MM.1S (cell line): Measurements from ENCODE around the gene CDK17.
"Not testable (repeated sequence)": the region's sequence is repeated elsewhere in the genome, so short reads cannot be mapped to it uniquely, and the experiment has no call there.

Experiments used
- DNase-seq: peaks from one replicate; pipeline ENCODE4 v3.0.0-alpha.2; 2015
- H2AFZ ChIP-seq: fragments of 300-600 bp; sonication (generic); 2 replicates; pipeline ENCODE4 v1.6.0; 2016; ENCODE audit warnings: antibody characterized with exemption, low read length
- H3F3A ChIP-seq: fragments of 300-600 bp; sonication (generic); 2 replicates; pipeline ENCODE4 v1.6.1; 2016; ENCODE audit warnings: mild to moderate bottlenecking, antibody characterized with exemption, low read length, moderate library complexity, mixed read lengths; ENCODE audit not compliant: insufficient read depth
- H3K27ac ChIP-seq: fragments of 300-600 bp; sonication (generic); 2 replicates; pipeline ENCODE4 v1.5.1; 2016; ENCODE audit warnings: mild to moderate bottlenecking, low read length
- H3K27me3 ChIP-seq: fragments of 300-600 bp; sonication (generic); replicated peaks from 2 replicates; pipeline ENCODE4 v1.6.0; 2016; ENCODE audit warnings: low read length; ENCODE audit not compliant: insufficient read depth
- H3K36me3 ChIP-seq: fragments of 300-600 bp; sonication (generic); replicated peaks from 2 replicates; pipeline ENCODE4 v1.6.1; 2016; ENCODE audit warnings: mild to moderate bottlenecking, low read length, mixed read lengths; ENCODE audit not compliant: insufficient read depth
- H3K4me1 ChIP-seq: fragments of 300-600 bp; sonication (generic); 2 replicates; pipeline ENCODE4 v1.6.1; 2016; ENCODE audit warnings: low read length, mixed read lengths
- H3K4me2 ChIP-seq: fragments of 300-600 bp; sonication (generic); 2 replicates; pipeline ENCODE4 v1.6.0; 2016; ENCODE audit warnings: low read depth, low read length
- H3K4me3 ChIP-seq: fragments of 300-600 bp; sonication (generic); 2 replicates; pipeline ENCODE4 v1.5.1; 2016; ENCODE audit warnings: low read length, mixed read lengths
- H3K79me2 ChIP-seq: fragments of 300-600 bp; sonication (generic); 2 replicates; pipeline ENCODE4 v1.6.1; 2016; ENCODE audit warnings: mixed run types, low read length, mixed read lengths
- H3K9ac ChIP-seq: fragments of 300-600 bp; sonication (generic); 2 replicates; pipeline ENCODE4 v1.6.1; 2016; ENCODE audit warnings: low read length, mixed read lengths
- H3K9me2 ChIP-seq: fragments of 300-600 bp; sonication (generic); replicated peaks from 2 replicates; pipeline ENCODE4 v1.6.1; 2016; ENCODE audit warnings: mild to moderate bottlenecking, low read length, mixed read lengths; ENCODE audit not compliant: insufficient read depth
- H3K9me3 ChIP-seq: fragments of 300-600 bp; sonication (generic); replicated peaks from 2 replicates; pipeline ENCODE4 v1.6.1; 2016; ENCODE audit warnings: mild to moderate bottlenecking, low read length, mixed read lengths; ENCODE audit not compliant: insufficient read depth
- H4K20me1 ChIP-seq: fragments of 300-600 bp; sonication (generic); 2 replicates; pipeline ENCODE4 v1.6.1; 2016; ENCODE audit warnings: mild to moderate bottlenecking, low read length, moderate library complexity, mixed read lengths; ENCODE audit not compliant: insufficient read depth
- CTCF ChIP-seq: fragments of 300-600 bp; sonication (generic); IDR thresholded peaks from 2 replicates; pipeline ENCODE4 v1.5.1; 2016; ENCODE audit warnings: antibody characterized with exemption, low read length, mixed read lengths
- EZH2 ChIP-seq: fragments of 300-600 bp; sonication (generic); optimal IDR thresholded peaks from 2 replicates; pipeline ENCODE3; 2017; ENCODE audit warnings: low read depth, mild to moderate bottlenecking, antibody characterized with exemption, low read length, mixed read lengths
- EZH2phosphoT487 ChIP-seq: fragments of 300-600 bp; sonication (generic); IDR thresholded peaks from 2 replicates; pipeline ENCODE4 v1.6.1; 2018; ENCODE audit warnings: antibody characterized with exemption, low read length

CDK17 gene

GRCh38 chr12:96408993-96409392, 8.8 kb upstream of the CDK17 start:
- Histone ChIP-seq H3K4me2 (no peak overlapping the region), H3K27ac (no peak overlapping the region), H3K9me3 (no peaks in the 10 kb centered on the region), H2AFZ (no peak overlapping the region), H3K79me2 (no peaks in the 10 kb centered on the region), H3K9me2 (no peaks in the 10 kb centered on the region), H3F3A (peaks cover 17% of the 10 kb centered on the region), H4K20me1 (no peaks in the 10 kb centered on the region), H3K9ac (no peak overlapping the region), H3K27me3 (no peaks in the 10 kb centered on the region), H3K4me1 (peaks cover 17% of the 10 kb centered on the region), H3K4me3 (no peak overlapping the region), H3K36me3 (no peaks in the 10 kb centered on the region)
- DNase-seq = no peak
- TF ChIP-seq EZH2phosphoT487 = no peak
- TF ChIP-seq EZH2 = no peak
- no peak for TF ChIP-seq CTCF

DNA sequence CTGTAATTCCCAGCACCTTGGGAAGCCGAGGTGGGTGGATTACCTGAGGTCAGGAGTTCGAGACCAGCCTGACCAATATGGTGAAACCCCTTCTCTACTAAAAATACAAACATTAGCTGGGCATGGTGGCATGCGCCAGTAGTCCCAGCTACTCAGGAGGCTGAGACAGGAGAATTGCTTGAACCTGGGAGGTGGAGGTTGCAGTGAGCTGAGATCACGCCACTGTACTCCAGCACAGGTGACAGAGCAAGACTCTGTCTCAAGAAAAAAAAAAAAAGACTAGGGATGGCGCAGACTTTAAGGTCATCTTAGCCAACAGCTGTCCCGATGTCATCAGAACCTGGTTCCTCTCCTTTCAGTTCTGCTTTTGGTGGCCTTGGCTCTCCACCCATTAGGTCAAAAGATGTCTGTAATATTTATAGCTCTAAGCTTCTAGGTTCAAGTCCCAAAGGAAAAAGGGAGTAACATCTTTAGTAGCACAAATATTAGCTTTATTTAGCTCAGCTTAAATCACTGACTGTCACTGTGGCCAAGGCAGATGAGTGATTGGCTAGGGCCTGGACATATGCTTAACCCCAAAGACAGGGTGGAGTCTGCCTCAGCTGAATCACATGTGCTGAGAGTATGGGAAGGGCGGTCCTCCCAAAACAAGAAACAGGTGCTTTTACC, 7.3 kb upstream of the CDK17 start:
- not testable (repeated sequence) for H3K36me3 ChIP-seq, H3K9me2 ChIP-seq, H4K20me1 ChIP-seq, H3K79me2 ChIP-seq, H3K27me3 ChIP-seq, H3K9me3 ChIP-seq
- Histone ChIP-seq H3K9ac (peak overlapping the region; percentile 51; the same call in 1 of the 2 replicates), H3F3A (peaks cover 23% of the 10 kb centered on the region), H3K27ac (peak overlapping the region; percentile 89), H3K4me1 (peaks cover 23% of the 10 kb centered on the region), H3K4me3 (peak overlapping the region; percentile 11; the same call in 1 of the 2 replicates), H3K4me2 (peak overlapping the region; percentile 47), H2AFZ (peak overlapping the region; percentile 47)
- DNase-seq = peak; percentile 73

GRCh38 chr12:96404696-96405095, 4.5 kb upstream of the CDK17 start:
- no peak for DNase-seq
- no peaks in the 10 kb centered on the region for H3K9me3 ChIP-seq
- no peak overlapping the region for H2AFZ ChIP-seq
- TF ChIP-seq CTCF = no peak
- no peak for TF ChIP-seq EZH2phosphoT487
- TF ChIP-seq EZH2 = no peak
- H3K36me3 ChIP-seq = no peaks in the 10 kb centered on the region
- H3K27me3 ChIP-seq = no peaks in the 10 kb centered on the region
- no peak overlapping the region; the same call in 1 of the 2 replicates for H3K27ac ChIP-seq
- no peak overlapping the region for H3K4me3 ChIP-seq
- H3K79me2 ChIP-seq = no peaks in the 10 kb centered on the region
- H3K9me2 ChIP-seq = no peaks in the 10 kb centered on the region
- no peak overlapping the region for H3K4me2 ChIP-seq
- H4K20me1 ChIP-seq = no peaks in the 10 kb centered on the region
- peaks cover 36% of the 10 kb centered on the region for H3F3A ChIP-seq
- H3K4me1 ChIP-seq = peaks cover 30% of the 10 kb centered on the region
- no peak overlapping the region for H3K9ac ChIP-seq

DNA sequence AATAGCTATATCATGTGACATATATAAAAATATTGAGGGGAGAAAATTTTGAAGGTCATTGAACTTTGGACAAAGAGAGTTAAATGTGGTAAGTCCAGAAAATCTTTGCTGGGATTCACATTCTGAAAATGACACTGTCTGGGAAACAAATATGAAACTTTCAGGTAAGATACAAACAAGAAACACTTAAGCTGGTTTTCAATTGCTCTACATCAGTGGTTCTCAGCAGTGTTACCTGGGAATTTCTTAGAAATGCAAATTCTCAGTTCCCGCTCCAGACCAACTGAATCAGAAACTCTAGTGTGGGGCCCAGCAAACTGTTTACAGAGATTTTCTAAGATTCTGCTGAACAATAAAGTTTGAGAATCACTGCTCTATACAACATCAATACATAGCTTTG, 3.6 kb upstream of the CDK17 start:
- H3K4me1 ChIP-seq = peaks cover 30% of the 10 kb centered on the region
- peaks cover 42% of the 10 kb centered on the region for H3F3A ChIP-seq
- H3K79me2 ChIP-seq = peaks cover 6% of the 10 kb centered on the region
- no peaks in the 10 kb centered on the region for H3K9me2 ChIP-seq
- no peaks in the 10 kb centered on the region for H3K36me3 ChIP-seq
- no peaks in the 10 kb centered on the region for H3K27me3 ChIP-seq
- H3K9me3 ChIP-seq = no peaks in the 10 kb centered on the region
- H3K9ac ChIP-seq = no peak overlapping the region
- no peak overlapping the region for H2AFZ ChIP-seq
- TF ChIP-seq EZH2phosphoT487 = no peak
- no peak for TF ChIP-seq EZH2
- TF ChIP-seq CTCF = no peak
- peak; percentile 42 for DNase-seq
- peak overlapping the region; percentile 26; the same call in 1 of the 2 replicates for H3K4me2 ChIP-seq
- H3K27ac ChIP-seq = peak overlapping the region; percentile 46; the same call in 1 of the 2 replicates
- H3K4me3 ChIP-seq = no peak overlapping the region
- H4K20me1 ChIP-seq = no peaks in the 10 kb centered on the region

DNA sequence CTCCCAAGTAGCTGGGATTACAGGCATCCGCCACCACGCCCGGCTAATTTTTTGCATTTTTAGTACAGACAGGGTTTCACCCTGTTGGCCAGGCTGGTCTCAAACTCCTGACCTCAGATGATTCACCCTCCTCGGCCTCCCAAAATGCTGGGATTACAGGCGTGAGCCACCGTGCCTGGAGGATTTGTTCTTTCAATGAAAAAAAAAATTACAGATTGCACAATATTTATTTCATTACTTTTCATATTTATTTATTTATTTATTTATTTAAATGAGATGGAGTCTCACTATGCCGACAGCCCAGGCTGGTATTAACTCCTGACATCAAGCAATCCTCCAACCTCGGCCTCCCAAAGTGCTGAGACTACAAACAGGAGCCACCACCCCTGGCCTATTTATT, 2.3 kb upstream of the CDK17 start:
- H3K9me3 ChIP-seq, H3K9me2 ChIP-seq, H3K27me3 ChIP-seq, H4K20me1 ChIP-seq, H3K36me3 ChIP-seq, H3K27ac ChIP-seq, DNase-seq, H3K4me3 ChIP-seq, H3K4me2 ChIP-seq, H3K9ac ChIP-seq, H2AFZ ChIP-seq: not testable (repeated sequence)
- Histone ChIP-seq H3F3A (peaks cover 42% of the 10 kb centered on the region), H3K4me1 (peaks cover 25% of the 10 kb centered on the region), H3K79me2 (peaks cover 20% of the 10 kb centered on the region)
